Activated naive CD8-positive, alpha-beta T cell treated with anti-CD3 and anti-CD28 coated beads, Interleukin-2, amount 50 U/mL, for 16 hours (primary cell): ENCODE results near the gene SLC6A3.

Experiments
- DNase-seq: peaks from one replicate; pipeline ENCODE4 v3.0.0-alpha.2; 2020; ENCODE audit warnings: low read depth, low spot score

SLC6A3 gene

DNA sequence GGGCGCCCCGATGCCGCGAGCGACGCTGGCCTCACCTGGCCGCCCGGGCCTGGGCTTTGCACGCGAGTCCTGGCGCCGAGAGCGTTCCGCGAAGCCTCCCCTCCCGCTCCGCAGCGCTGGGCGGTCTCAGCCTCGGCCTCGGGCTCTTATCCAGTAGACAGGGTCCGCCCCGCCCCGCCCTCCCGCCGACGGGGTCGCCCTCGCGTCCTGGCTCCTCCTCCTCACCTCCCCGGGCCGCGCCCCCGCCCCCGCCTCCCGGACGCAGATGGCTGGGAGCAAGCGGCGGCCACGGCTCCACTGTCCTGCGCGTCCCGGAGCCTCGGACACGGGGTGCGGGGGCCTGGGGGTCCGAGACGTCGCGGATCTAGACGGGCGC lies at the start of gene SLC6A3:
SLC6A3 (minus strand) TSS at position 128 of the 376 bp plus-strand sequence. CDS start 2,243 bp downstream, outside the sequence.
- peak; percentile 24 for DNase-seq

DNA sequence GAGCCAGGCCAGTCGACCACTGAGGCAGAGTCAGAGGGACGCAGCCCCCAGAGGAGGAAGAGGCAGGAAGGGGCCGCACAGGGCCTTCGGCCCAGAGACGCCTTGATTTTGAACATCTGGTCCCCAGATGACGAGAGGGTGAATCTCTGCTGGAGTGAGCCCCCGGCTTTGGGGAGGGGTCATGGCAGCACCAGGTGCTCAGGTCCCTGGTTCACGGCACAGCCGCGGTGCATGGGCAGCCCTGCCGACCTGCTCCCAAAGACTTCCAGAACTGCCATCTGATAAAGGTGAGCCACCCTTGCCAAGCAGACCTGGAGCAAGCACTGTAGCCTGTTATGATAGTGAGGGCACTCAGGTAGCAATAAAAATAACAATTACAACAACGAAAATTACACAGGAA lies 48.7 kb upstream of the SLC6A3 start:
- DNase-seq = no peak

DNA sequence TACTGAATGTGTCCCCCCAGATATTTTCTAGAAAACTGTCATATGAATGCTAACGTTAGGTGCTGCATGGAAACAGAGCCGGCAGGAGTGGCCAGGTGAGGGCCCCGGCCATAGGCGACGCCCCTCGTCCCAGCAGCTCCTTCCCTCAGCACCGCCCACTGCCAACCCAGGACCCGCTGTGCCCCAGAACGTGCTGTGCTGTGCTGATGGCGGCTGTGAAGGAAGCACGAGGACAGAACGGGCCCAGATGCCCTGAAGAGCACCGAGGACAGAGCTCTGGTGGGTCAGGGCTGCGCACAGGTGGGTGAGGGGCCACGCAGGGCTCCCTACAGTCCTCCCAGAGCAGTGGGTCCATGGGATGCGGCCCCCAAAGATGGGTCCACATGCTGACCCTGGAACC lies 48.2 kb upstream of the SLC6A3 start:
- DNase-seq = no peak

DNA sequence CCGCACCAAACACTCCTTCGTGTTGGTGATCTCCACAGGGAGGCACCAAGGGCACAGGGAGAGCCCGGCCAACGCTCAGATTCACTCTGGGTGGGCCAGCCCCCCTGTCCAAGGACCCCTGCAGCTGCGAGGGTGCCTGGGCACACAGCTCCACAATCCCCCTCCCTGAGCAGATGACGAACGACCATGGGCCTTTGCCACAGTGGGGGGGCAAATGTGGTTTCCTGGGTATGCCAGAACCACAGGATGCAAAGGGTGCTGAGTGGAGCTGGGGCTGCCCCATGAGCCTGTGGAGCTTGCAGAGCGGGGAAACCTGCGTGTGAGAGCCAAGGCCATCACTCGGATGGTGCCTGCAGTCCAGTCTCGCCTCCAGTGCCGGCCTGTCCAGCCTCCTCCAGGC lies 47.5 kb upstream of the SLC6A3 start:
- DNase-seq = no peak

DNA sequence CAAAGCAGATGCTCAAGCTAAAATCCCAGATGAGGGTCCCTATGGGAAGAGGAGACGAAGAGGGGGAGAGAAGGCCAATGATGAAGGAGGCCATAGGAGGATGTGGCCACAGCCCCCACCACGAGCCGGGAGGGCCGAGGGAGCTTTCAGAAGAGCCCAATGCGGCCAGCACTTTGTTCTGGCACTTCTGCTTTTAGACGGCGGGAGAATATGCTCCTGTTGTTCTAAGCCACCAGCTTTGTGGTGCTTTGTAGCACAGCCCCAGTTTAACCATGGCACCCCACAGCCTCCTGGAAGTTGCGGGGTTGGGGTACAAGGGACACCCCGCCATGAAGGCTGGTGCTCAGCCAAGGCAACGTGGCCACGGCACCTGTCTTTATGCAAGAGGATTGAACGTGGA lies 45.1 kb upstream of the SLC6A3 start:
- DNase-seq = no peak

DNA sequence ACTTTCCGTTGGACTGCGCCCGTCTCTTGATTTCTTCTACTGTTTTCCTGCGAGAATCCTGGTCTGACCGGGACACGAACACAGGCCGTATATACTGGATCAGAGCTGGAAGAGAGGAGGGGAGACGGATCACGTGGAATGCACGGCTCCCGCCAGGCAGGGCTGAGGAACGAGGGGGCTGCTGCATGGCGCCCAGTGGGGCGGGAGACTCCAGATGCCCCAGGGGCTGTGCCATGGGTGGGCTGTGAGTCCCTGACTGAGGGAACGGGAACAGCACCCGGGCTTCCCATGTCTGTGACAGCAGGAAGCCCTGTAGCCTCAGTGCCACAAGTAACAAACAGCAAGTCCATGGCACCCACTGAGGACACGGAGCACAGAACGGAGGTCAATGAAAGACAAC lies 44.5 kb upstream of the SLC6A3 start:
- no peak for DNase-seq

DNA sequence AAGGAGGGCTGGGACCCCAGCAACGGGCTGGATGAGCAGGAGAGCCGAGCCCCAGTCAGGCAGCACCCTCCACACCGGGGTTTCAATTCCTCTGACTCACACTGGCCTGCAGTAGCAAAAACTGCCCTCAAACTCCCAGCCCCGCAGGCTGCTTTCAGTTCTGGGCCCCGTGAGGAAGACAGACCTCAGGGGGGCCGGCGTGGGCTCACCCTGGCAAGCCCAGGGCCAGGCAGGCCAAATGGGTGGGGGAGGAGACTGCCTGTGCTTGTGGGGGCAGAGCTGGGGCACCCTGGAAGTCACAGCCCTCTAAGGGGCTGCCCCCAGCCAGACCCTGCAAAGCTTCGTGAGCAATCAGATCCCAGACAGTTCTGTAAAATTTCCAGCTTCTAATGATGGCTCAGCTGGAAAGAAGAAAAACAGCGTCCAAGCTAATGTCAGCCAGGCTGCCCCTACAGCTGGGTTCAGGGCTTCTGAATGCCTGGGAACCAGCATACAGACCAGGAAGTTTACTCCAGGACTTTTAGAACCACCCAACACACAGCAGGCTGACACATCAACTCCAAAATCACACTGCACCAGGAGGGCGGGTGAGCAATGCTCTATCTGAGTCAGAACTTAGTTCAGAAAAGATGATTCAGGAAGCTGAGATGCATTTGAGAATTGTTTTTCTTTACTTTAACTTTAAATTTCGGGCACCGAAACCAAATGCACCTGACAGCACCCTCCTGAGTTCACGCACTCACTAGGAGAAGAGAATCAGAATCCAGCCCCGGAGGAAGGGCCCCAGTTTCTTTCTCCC lies 43.8 kb upstream of the SLC6A3 start:
- DNase-seq = no peak

DNA sequence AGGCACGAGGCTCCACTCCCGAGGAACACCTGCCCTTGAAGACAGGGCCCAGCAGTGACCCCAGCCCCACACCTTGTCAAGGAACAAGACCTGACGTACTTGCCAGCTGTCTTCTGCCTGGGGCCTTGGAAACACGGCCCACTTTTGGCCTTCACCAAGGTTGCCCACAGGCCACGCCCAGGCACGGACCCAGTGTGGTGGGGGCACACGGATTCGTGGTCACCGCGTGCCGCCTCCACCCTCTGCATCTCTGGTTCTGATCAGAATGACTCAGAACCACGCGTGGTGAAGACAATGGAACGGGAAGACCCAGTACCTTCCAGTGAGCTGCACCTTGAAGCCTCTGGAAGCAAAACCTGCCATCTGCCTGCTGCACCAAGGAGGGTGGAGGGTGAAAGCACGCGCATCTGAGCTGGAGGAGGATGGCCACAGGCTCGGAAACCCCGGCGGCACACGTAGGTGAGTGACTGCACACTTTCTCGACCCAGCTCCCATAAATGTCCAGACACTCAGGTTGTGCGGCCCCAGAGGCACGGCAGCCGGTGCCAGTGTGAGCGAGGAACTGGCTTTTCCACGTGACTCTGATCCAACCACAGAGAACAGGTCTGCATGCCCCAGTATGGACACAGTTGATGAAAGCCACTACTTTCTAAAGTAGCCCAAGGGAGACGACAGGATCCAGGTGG lies 42.0 kb upstream of the SLC6A3 start:
- DNase-seq = no peak

DNA sequence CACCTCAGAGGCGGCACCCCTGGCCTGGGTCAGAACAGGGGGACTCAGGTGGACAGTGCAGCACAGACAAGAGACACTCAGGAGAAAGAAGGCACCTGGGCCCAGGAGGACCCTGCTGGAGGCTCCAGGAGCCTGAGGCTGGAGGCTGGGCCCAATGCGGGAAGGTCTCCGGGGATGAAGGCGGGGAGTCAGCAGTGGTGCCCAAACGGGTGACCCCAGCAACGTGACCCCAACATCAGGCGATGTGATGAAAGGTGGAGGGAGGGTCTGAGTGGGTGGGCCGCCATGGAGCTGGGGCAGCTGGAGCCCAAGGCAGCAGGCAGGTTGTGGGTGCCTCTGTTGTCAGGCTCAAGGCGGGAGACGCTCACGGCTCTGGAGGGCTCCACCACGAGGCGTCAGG lies 41.0 kb upstream of the SLC6A3 start:
- no peak for DNase-seq

DNA sequence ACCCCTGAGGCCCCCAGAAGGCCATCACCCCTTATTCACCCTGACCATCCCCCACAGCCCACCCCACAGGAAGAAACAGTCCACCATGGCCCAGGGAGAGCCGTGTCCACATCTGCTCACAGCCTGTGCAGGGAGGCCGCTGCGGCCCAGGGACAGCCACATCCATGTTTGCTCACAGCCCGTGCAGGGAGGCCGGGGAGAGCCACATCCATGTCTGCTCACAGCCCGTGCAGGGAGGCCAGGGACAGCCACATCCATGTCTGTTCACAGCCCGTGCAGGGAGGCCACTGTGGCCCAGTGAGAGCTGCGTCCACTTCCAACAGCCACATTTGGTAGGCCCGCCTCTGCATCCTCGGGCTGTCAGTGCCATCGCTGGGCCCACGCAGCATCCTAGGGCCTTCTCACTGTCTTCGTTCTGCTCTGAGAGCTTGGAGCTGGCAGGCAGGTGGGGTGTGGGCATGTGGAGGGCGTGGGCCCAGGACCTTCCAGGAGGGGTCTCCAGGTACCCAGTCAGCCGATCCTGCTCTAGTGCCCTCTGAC lies 40.4 kb upstream of the SLC6A3 start:
- DNase-seq = no peak

DNA sequence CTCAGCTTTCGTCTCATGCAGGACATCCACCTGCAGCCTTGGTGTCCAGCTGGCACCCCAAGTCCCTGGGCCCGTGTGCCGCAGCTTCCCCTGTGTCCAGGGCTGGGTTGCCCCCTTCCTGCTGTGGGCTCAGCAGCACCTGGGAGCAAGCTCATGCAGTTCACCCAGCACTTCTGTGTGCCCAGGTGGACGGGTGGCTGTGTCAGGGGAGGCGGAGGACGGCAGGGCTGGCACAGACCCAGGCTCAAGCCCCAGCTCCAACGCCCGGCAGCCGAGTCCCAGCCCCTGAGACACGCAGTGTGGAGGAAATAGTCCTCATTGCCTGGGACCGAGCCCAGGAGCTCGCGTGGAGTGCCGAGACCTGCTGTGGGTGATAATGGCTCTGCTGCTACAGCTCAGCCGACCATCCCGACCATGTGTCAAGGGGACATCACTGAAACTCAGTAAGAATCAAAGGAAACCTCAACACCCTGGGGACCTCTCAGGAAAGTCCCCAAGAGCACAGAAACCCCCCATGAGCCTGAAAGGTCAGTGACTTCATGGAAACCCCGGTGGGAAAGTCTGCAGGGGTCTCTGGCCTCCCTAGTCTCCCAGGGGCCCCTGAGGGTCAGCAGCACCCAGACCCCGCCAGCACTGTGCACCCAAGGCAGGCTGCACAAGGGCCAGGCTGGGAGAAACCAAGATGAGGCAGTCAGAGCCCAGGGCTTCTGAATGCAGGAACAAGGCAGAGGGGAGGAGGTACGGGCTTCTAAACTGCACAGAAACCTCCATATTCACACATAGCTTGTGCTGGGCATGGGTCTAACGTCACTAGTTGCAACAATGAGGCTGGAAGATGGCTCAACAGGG lies 39.7 kb upstream of the SLC6A3 start:
- DNase-seq = no peak

DNA sequence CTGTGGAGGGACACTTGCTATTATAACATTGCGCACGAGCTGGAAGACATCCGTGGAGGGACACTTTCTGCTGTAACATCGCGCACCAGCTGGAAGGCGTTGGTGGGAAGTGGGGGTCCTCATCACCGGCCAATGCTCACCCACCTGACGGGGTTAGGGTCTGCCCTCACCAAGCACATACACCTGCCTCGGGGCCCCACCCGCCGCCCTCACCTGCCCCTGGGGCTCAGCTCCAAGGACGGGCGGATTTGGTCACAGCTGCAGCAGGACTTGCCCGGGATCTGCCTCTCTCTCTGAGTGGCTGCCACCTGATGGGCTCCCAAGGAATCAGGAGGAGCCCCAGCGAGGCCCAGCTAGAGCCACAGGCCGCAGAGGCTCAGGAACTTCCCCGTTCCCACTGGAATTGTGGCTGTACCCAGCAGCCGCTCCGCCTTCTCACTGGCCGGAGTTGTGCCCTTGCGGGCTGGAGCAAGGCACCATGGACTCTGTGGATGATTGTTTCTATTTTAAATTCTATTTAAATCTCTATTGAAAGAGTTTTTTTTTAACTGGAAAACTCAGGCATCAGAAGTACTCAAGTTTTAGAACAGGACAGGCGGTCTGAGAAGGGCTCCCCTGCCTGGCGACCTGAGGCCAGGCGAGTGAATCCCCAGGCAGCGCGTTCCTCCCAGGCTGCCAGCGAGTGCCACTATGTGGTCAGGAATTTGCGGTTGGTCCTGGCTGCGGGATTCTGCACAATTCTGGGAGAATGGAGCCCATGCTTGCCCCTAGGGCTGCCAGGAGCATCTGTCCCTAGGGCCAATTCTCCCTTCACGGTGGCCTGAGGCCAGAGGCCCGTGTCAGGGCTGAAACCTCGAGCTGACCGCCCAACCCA lies 38.9 kb upstream of the SLC6A3 start:
- no peak for DNase-seq

DNA sequence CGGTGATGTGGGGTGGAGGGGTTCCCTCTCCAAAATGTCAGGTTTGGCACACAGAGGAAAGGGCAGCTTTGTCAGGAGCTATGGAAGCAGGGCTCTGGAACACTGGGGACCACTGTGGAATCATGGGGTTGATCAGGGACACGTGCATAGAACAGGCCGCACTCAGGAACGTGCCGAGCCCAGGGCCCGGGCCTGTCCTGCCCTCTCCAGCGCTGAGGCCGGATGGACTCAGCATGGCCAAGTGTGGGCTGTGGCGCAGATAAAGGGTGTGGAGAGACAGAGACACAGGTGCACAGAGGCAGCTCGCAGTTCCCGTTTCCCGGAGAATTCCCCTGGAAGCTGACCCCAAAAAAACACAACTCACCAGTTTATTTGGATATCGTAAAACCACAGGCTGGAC lies 37.8 kb upstream of the SLC6A3 start:
- no peak for DNase-seq

DNA sequence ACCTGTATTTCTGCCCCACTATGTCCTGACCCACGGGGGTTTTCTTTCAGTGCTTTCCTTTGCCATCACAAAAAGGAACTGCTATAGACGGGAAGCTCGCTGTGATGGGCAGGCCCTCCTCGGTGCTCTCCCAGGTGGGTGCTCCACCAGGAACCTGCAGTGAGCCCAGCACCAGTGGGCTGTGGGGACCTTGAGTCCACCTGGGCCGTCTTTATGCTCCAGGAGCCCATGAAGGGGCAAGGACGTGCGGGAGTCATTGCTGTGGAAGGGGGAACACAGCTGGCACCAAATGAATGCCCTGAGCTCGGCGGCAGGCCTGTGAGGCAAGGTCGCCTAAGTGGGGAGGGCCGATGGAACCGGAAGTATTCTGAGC lies 36.7 kb upstream of the SLC6A3 start:
- no peak for DNase-seq

DNA sequence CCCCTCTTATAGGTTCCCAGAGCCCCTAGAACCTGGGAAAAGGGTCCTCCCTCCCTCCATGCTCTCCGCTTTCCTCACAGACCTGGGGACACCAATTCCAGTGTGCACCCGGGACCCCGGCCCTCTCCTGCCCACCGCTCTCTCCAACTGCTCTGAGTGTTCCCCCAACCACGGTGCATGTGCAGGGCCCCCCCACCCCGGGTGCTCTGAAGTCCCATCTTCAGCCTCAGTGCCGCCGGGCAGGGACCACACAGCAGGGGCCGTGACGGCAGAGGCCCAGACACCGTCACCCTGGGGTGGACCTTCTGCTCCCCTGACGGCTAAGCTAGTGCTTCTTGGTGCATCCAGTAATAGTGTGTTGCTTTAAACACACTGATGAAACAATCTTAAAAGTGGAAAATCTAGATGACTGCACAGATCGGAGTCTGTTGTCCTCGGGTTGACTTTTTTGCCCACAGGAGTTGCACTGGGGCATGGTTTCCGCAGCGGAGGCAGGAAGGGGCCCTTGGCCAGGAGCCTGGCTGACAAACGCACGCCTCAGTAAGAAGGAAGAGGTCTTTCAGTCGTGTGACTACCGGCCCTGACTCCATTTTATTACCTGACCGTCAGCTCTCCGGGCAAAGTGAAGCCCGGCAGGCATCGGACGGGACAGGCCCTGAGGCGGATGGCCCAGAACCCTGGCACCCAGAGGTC lies 36.2 kb upstream of the SLC6A3 start:
- DNase-seq = no peak

DNA sequence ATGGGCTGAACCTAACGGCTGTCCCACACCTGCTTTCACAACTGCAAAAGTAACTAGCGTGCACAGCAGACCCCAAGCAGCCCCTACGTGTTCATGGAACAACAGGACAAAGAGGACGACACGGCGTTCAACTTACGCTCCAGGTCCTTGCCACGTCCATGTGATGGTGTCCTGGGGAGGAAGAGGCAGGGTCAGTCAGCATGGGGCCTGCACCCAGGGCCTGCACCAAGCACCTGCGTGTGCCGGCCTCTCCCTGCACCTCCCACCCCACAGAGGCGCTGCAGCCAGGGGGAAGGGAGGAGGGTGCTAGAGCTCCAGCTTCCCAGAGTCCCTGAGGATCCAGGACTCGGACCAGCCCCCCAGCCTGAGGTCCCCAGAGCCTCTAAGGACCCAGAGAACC lies 35.6 kb upstream of the SLC6A3 start:
- no peak for DNase-seq

DNA sequence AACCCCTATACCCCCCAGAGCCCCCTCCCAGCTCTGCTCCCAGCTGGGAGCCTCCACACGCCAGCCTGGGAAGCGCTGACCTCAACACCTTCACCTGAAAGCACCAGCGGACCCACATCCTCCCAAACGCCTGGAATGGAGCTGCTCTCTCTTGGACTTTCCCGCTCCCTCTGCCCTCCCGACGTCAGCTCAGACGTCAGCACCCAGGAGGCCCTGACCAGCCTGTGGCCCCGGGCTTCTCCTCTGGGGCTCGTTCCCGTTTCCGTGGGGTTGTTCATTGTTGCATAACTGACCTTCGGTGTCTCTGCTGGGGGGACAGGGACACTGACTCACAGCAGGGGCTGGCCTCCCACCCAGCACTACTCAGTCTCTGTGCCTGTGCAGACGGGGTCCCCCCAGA lies 35.0 kb upstream of the SLC6A3 start:
- no peak for DNase-seq

DNA sequence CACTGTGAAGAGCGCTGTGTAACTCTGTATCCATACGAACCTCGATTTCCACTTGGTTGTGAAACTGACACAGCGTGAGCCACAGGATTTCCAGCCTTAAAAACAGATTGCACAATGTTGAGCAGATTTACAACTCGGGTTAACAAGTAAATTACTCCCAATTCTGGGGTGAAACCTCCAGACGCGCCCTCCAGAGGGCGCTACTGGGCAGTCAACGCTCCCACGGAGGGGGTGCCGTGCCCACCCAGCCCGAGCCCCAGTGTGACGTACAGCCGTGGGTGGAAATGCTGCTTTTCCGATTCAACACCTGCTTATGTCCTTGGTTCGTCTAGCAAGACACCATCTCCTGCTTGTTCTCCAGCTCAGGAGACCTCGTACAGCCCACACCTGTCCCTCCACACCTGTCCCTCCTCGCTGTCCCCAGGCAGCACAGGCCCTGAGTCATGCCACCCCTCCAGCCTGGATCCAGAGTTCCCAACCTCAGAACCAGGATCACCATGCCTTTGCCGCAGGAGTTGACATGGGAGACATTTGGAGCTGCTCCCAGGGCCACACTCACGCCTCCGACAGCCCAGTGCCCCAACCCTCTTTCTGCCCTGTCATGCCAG lies 34.4 kb upstream of the SLC6A3 start:
- peak; percentile 21 for DNase-seq

DNA sequence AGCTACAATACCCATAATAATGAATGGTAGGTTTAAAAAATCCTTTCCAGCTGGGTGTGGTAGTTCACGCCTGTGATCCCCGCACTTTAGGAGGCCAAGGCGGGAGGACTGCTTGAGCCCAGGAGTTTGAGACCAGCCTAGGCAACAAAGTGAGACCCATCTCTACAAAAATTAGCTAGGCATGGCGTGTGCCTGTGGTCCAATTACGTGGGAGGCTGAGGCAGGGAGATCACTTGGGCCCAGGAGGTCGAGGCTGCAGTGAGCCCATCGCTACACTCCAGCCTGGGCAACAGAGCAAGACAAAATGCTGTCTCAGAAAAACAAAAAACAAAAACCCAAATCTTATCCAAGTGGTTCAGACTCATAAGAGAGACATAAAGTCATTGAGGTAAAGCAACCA lies 33.8 kb upstream of the SLC6A3 start:
- DNase-seq = no peak
